Type B pancreatic cell (in vitro differentiated cells): ENCODE results near the gene SUSD3. TPM values are rescaled to one million over a fixed set of nuclear protein-coding genes. Genes with fewer than 3 reads are reported as not detected.

Experiments
- DNase-seq: peaks from one replicate; pipeline ENCODE4 v3.0.0; 2021; ENCODE audit warnings: mixed read lengths; ENCODE audit not compliant: unreplicated experiment; ENCODE audit errors: extremely low spot score
- H3K27ac Mint-ChIP-seq: 2 replicates; pipeline ENCODE4 v1.8.0; 2021; ENCODE audit warnings: mild to moderate bottlenecking, mixed read lengths
- H3K27me3 Mint-ChIP-seq: 2 replicates; pipeline ENCODE4 v1.8.0; 2021; ENCODE audit warnings: mixed read lengths
- H3K36me3 Mint-ChIP-seq: 2 replicates; pipeline ENCODE4 v1.8.0; 2021; ENCODE audit warnings: mixed read lengths
- H3K4me1 Mint-ChIP-seq: one replicate; pipeline ENCODE4 v1.8.0; 2021; ENCODE audit warnings: mixed read lengths; ENCODE audit not compliant: unreplicated experiment
- H3K4me3 Mint-ChIP-seq: 2 replicates; pipeline ENCODE4 v1.8.0; 2021; ENCODE audit warnings: mild to moderate bottlenecking, mixed read lengths
- H3K9me3 Mint-ChIP-seq: 2 replicates; pipeline ENCODE4 v1.8.0; 2021; ENCODE audit warnings: mixed read lengths
- total RNA-seq: library from RNA; stranded (reverse); gene quantifications from 2 replicates; pipeline ENCODE4 v1.2.1, GENCODE V29; 2021; ENCODE audit warnings: low replicate concordance
- TF ChIP-seq, protein P1 (sequence below): fragments of 200-600 bp; sonication (generic); conservative IDR thresholded peaks from 2 replicates; pipeline ENCODE4 v1.5.0; 2021; ENCODE audit warnings: antibody characterized with exemption, mild to moderate bottlenecking

SUSD3 gene
- total RNA-seq, 1 donor from 2014 or later = 1.5 TPM

DNA sequence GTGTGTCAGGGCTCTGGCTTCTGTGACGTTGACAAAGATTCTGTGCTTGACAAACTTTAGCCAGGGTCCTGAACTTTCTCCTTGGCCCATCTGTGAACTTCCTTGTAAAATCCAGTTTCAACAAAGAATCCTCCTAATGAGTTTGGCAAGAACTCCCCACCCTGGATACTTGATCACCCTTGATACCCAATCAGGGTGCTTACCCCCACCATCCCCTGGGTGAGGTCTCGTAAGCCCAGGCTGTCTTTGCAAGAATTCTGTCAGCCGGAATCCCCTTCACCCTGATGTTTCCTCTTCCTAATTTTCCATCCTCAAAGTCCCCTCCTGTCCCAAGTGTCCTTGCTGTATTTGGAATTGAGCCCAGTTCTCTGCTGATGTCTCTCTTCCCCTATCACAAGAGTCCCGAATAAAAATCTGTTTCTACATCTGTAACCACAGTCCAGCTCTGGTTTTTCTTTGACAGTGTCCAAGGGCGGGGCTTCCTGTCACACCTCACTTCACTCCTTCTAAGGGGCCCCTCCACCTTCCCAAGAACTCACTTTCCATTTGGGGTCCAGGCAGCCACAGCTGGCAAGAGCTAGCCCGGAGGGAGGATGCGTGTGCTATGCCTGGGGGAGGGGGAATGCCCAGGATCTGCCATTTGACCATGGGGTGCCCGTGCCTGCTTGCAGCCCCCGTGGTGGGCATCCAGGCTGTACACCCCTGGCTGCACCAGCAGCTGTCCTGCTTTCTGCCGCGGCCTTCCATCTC is 34.8 kb downstream of the SUSD3 start:
- Mint-ChIP-seq H3K4me1 (peaks cover 42% of the 10 kb centered on the region), H3K9me3 (peaks cover 5% of the 10 kb centered on the region), H3K27me3 (no peaks in the 10 kb centered on the region), H3K27ac (peak overlapping the region; percentile 90), H3K4me3 (peak overlapping the region; percentile 50), H3K36me3 (no peaks in the 10 kb centered on the region)
- no peak for DNase-seq
- TF ChIP-seq, protein P1, sequence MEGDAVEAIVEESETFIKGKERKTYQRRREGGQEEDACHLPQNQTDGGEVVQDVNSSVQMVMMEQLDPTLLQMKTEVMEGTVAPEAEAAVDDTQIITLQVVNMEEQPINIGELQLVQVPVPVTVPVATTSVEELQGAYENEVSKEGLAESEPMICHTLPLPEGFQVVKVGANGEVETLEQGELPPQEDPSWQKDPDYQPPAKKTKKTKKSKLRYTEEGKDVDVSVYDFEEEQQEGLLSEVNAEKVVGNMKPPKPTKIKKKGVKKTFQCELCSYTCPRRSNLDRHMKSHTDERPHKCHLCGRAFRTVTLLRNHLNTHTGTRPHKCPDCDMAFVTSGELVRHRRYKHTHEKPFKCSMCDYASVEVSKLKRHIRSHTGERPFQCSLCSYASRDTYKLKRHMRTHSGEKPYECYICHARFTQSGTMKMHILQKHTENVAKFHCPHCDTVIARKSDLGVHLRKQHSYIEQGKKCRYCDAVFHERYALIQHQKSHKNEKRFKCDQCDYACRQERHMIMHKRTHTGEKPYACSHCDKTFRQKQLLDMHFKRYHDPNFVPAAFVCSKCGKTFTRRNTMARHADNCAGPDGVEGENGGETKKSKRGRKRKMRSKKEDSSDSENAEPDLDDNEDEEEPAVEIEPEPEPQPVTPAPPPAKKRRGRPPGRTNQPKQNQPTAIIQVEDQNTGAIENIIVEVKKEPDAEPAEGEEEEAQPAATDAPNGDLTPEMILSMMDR = no peak

DNA sequence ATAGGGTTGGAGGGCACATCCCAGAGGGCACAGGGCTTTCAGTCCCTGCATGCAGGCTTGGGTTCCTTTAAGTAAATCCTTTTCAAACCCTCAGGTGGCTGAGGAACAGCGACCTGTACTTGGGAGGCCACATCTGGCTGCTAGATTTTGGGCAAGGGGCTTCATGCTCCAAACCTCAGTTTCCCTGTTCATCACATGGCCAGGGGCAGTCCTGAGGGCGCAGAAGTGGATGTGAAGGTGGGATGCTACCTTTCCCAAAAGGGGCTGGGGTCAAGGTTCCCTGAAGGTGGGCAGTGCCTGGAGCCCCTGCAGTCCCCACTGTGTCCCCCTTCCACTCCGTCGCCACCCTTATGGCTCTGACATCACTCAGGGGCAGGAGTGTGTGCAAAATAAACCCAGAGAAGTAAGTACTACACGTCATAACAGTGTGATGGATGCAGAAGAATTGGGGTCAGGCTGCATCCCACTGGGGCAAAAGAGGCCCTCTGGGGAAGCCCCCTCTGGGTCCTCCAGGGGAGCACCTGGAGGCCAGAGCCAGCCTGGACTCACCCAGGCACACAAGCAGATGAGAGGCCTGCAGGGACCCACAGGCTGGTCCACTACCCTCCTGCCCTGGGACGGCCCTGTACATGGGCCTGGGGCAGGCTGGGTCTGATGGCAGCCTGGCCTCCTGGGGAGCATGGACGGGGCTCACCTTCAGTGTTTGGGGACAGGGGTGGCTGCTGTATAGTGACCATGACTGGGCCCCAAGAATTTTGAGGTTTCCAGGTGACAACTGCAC is 35.6 kb downstream of the SUSD3 start:
- Mint-ChIP-seq H3K4me1 (peaks cover 42% of the 10 kb centered on the region), H3K9me3 (peaks cover 5% of the 10 kb centered on the region), H3K4me3 (peak overlapping the region; percentile 85), H3K36me3 (no peaks in the 10 kb centered on the region), H3K27ac (peak overlapping the region; percentile 88), H3K27me3 (no peaks in the 10 kb centered on the region)
- DNase-seq = no peak
- TF ChIP-seq, protein P1 = no peak

DNA sequence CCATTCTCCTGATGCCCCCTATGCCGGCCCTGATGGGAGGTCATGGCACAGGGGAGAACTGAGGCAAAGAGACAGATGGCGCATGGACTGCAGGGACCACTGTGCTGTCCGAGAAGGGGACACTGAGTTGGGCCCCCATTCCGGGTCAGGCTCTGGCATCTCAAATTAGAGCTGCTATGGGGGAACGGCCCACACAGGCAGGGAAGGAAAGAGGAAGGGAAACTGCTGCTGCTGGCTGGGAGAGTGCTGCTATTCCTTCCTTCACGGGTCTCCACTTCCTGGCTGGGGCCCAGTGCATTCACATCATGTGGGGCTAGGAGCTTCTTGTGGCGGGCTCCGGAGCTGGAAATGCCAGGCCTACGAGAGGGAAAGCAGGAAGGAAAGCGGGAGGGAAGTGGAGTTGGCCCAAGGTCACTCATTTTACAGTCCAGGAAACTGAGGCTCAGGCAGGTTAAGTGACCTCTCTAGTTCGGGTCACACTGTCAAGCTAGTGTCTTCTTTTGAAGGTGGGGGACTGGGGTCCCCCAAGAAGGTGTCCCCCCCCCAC is 36.2 kb downstream of the SUSD3 start:
- Mint-ChIP-seq H3K27me3 (no peaks in the 10 kb centered on the region), H3K4me3 (peak overlapping the region; percentile 85), H3K9me3 (peaks cover 5% of the 10 kb centered on the region), H3K36me3 (no peaks in the 10 kb centered on the region), H3K27ac (peak overlapping the region; percentile 88), H3K4me1 (peaks cover 42% of the 10 kb centered on the region)
- TF ChIP-seq, protein P1 = no peak
- DNase-seq = no peak

DNA sequence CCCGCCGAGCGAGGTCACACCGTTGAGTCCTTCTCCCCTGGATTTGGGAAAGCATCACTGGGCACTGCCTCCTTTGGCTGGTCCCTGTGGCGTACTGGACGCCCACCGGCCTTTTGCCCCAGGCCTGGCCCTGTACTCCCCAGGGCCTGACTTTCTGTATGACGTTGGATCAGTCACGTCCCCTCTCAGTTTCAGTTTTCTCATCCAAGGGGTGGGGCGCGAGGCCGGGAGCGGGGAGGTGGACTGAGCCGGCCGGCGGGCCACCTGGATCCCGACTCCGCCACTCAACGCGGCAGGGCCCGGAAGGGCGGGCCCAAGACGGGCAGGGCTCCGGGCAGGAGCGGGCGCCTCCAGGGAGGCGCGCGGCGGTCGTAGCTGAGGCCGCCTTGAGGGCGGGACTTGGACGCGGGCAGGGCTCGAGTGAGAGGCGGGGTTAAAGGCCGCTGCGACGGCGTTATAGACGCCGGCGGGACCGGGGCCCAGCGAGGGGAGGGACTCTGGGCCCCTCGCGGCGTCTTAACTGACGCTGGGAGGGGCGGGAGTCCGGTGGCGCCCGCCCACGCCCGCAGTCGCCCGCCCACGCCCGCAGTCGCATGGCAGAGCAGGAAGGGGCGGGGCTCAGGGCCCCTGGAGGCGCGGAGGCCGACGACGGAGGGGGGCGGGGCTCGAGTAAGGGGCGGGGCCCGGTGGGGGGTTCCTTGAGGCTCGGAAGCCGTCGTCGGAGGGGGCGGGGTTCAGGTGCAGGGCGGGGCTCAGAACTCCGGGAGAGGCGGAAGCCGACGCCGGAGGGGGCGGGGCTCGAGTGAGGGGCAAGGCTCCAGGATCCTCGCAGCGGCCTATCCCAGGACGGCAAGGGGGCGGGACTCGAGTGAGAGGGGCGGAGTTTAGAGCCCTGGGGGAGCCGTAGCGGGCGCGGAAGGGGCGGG is 37.0 kb downstream of the SUSD3 start:
- Mint-ChIP-seq H3K9me3 (peaks cover 7% of the 10 kb centered on the region), H3K27ac (peak overlapping the region; percentile 88), H3K4me3 (peak overlapping the region; percentile 85), H3K36me3 (peaks cover 2% of the 10 kb centered on the region), H3K4me1 (peaks cover 38% of the 10 kb centered on the region), H3K27me3 (no peaks in the 10 kb centered on the region)
- TF ChIP-seq, protein P1 = no peak
- DNase-seq = peak; percentile 100
